Upper lobe of right lung (tissue), 1 donor: ENCODE measurements around the gene E2F2. TPM values are rescaled to one million over a fixed set of nuclear protein-coding genes. Genes with fewer than 3 reads are reported as not detected.
"Not testable (repeated sequence)": the region's sequence is repeated elsewhere in the genome, so short reads cannot be mapped to it uniquely, and the experiment has no call there.

Experiments
- ATAC-seq: fragments of 200-7000 bp; cut with Tn5 transposase; one replicate; pipeline ENCODE4 v1.9.1; 2020; ENCODE audit warnings: mild to moderate bottlenecking, moderate library complexity
- DNase-seq: peaks from one replicate; pipeline ENCODE4 v3.0.0-alpha.2; 2020
- H3K27ac ChIP-seq: fragments of 200-600 bp; one replicate; pipeline ENCODE4 v1.8.0; 2022
- H3K27me3 ChIP-seq: fragments of 200-600 bp; one replicate; pipeline ENCODE4 v1.8.0; 2022; ENCODE audit warnings: mild to moderate bottlenecking
- H3K36me3 ChIP-seq: fragments of 200-600 bp; one replicate; pipeline ENCODE4 v1.8.0; 2022
- H3K4me1 ChIP-seq: fragments of 200-600 bp; one replicate; pipeline ENCODE4 v1.8.0; 2022
- H3K4me3 ChIP-seq: fragments of 200-600 bp; one replicate; pipeline ENCODE4 v1.8.0; 2022; ENCODE audit warnings: mild to moderate bottlenecking
- H3K9me3 ChIP-seq: fragments of 200-600 bp; one replicate; pipeline ENCODE4 v1.8.0; 2022
- CTCF ChIP-seq: fragments of 200-600 bp; IDR thresholded peaks from one replicate; pipeline ENCODE4 v1.8.0; 2022; ENCODE audit warnings: antibody characterized with exemption
- intact Hi-C: fragments of 100-400 bp; cut with DNase I; formaldehyde crosslinking; loops from one replicate; pipeline ENCODE4 v1.11.0; 2022
- total RNA-seq: library from RNA; stranded (reverse); fragmentation: NEBNext Ultra II Directional; extraction: Animal tissue kit (Norgen Biotek cat#: 25700); gene quantifications from one replicate; pipeline ENCODE4 v1.2.1, GENCODE V29; 2021
- donor health status: DM: no; HTN: yes; CAD: no; lungs with severe emphysema.

E2F2 gene
- total RNA-seq, 1 donor from 2014 or later = 0.32 TPM

- H3K9me3 ChIP-seq = no peaks in the 10 kb centered on the region
- peaks cover 33% of the 10 kb centered on the region for H3K4me1 ChIP-seq
- H3K36me3 ChIP-seq = no peaks in the 10 kb centered on the region
- intact Hi-C loops = no loop called here
- no peak for TF ChIP-seq CTCF
- peak; percentile 79 for DNase-seq
- H3K4me3 ChIP-seq = no peak overlapping the region
- peak overlapping the region; percentile 63 for H3K27ac ChIP-seq
- H3K27me3 ChIP-seq = no peaks in the 10 kb centered on the region
- ATAC-seq = peak; percentile 61
Observed at GRCh38 chr1:23548704-23549143, 17.7 kb upstream of the E2F2 start.

DNA sequence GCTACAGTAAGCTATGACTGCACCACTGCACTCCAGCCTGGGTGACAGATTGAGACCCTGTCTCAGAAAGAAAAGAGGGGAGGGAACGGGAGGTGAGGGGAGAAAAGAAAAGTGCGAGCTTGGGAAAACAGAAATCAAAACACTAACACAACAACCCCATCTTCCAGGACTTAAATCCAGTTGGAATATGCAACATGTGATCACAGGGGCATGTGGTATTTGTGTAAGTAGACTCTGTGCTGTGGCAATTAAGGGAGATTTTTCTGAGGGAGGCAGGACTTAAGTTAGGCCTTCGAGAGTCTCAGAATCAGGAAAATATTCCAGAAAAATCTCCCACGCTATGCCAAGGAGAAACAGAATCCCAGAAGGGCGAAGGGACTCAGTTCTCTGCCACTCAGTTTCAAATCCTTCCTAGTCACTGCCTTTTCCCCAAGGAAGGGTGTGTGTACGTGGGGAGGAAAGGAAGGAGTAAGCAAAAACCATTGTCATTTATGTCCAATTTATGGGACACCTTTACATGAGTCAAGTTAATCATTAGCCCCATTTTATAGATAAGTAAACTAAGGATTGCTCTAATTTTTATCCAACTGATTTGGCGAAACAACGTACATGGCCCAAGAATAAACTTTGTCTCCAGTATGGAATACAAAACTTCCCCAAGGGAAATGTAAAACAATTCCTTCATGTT, 16.0 kb upstream of the E2F2 start:
- no peaks in the 10 kb centered on the region for H3K27me3 ChIP-seq
- no peaks in the 10 kb centered on the region for H3K36me3 ChIP-seq
- ATAC-seq = no peak
- H3K27ac ChIP-seq = peak overlapping the region; percentile 30
- H3K4me1 ChIP-seq = peaks cover 26% of the 10 kb centered on the region
- no peak for DNase-seq
- H3K9me3 ChIP-seq = no peaks in the 10 kb centered on the region
- no peak overlapping the region for H3K4me3 ChIP-seq
- no peak for TF ChIP-seq CTCF
- intact Hi-C loops = no loop called here

GRCh38 chr1:23545851-23546250, 14.8 kb upstream of the E2F2 start:
- TF ChIP-seq CTCF = no peak
- Histone ChIP-seq H3K4me3 (no peak overlapping the region), H3K9me3 (no peaks in the 10 kb centered on the region), H3K27ac (no peak overlapping the region), H3K27me3 (no peaks in the 10 kb centered on the region), H3K4me1 (peaks cover 26% of the 10 kb centered on the region), H3K36me3 (no peaks in the 10 kb centered on the region)
- intact Hi-C loops = no loop called here
- no peak for ATAC-seq
- DNase-seq = no peak

- H3K9me3 ChIP-seq = no peaks in the 10 kb centered on the region
- peak; percentile 88 for TF ChIP-seq CTCF
- H3K27me3 ChIP-seq = no peaks in the 10 kb centered on the region
- DNase-seq (peak; percentile 80), ATAC-seq (peak; percentile 88)
- H3K36me3 ChIP-seq = no peaks in the 10 kb centered on the region
- intact Hi-C loops = loop anchor here (5.0 kb wide), 2 partner anchors 47 to 93 kb away; no protein-coding TSS in a partner anchor
- H3K4me3 ChIP-seq = no peak overlapping the region
- H3K27ac ChIP-seq = no peak overlapping the region
- H3K4me1 ChIP-seq = peaks cover 30% of the 10 kb centered on the region
Observed at GRCh38 chr1:23544444-23545389, 13.7 kb upstream of the E2F2 start.

GRCh38 chr1:23543707-23544443, 12.8 kb upstream of the E2F2 start:
- ATAC-seq (peak; percentile 6), DNase-seq (no peak)
- Histone ChIP-seq H3K9me3 (no peaks in the 10 kb centered on the region), H3K27me3 (no peaks in the 10 kb centered on the region), H3K4me3 (no peak overlapping the region), H3K4me1 (peaks cover 29% of the 10 kb centered on the region), H3K27ac (no peak overlapping the region), H3K36me3 (no peaks in the 10 kb centered on the region)
- no peak for TF ChIP-seq CTCF
- intact Hi-C loops = loop anchor here (5.0 kb wide), 2 partner anchors 47 to 93 kb away; no protein-coding TSS in a partner anchor

GRCh38 chr1:23542940-23543339, 11.9 kb upstream of the E2F2 start:
- DNase-seq, H3K36me3 ChIP-seq, H3K9me3 ChIP-seq, ATAC-seq, H3K27me3 ChIP-seq, H3K27ac ChIP-seq, H3K4me3 ChIP-seq: not testable (repeated sequence)
- H3K4me1 ChIP-seq = peaks cover 20% of the 10 kb centered on the region
- intact Hi-C loops = loop anchor here (5.0 kb wide), 2 partner anchors 46 to 94 kb away; no protein-coding TSS in a partner anchor
